Articular chondrocyte of knee joint (primary cell): ENCODE data around the gene FAM162A. TPM values are rescaled to one million over a fixed set of nuclear protein-coding genes. Genes with fewer than 3 reads are reported as not detected.

Experiments used
- small RNA-seq: library from RNA; depleted of rRNA; stranded (forward); fragments of <200 nt; gene quantifications from one replicate; pipeline ENCODE3, GENCODE V24; 2012
- total RNA-seq: library from RNA; depleted of rRNA; stranded (reverse); fragments of >200 nt; gene quantifications from 2 replicates; pipeline ENCODE4 v1.2.3, GENCODE V29; 2012

The FAM162A gene
- total RNA-seq, result 23.8 and 26.4 TPM in 2 replicates

GRCh38 chr3:122383771-122384697 lies at the start of gene FAM162A:
Gene FAM162A (plus strand): TSS chr3:122384182. CDS start chr3:122384266, 84 bp downstream.

GRCh38 chr3:122382888-122383666 lies 905 bp upstream of the FAM162A start, which contains the start of gene MIX23:
Gene MIX23 (minus strand): TSS chr3:122383231. CDS start chr3:122383224, 7 bp downstream.

GRCh38 chr3:122415762-122416654 lies 32.0 kb downstream of the FAM162A start, which contains the start of gene WDR5B:
Gene WDR5B (minus strand): TSS chr3:122416062. CDS start chr3:122415528, 534 bp downstream.

Small RNA genes within 50 kb of the gene (small RNA-seq; reads per million reads assigned to genes)
- gene AC083798.1, result not detected

Other genes with a start within 250 kb of the FAM162A start
- not detected in 2 replicates for gene CASR, start 200.5 kb upstream of the FAM162A start, total RNA-seq
- 0.65 and 3.1 TPM in 2 replicates for gene CSTA, start 58.9 kb upstream of the FAM162A start, total RNA-seq
- 28.0 and 29.2 TPM in 2 replicates for gene MIX23, start 951 bp upstream of the FAM162A start, total RNA-seq
- gene WDR5B, start 31.9 kb downstream of the FAM162A start, total RNA-seq, result 10.1 and 10.7 TPM in 2 replicates
- 47.7 and 59.0 TPM in 2 replicates for gene KPNA1, start 130.8 kb downstream of the FAM162A start, total RNA-seq
- gene PARP9, start 180.1 kb downstream of the FAM162A start, total RNA-seq, result 38.5 and 45.6 TPM in 2 replicates
- 38.5 and 43.0 TPM in 2 replicates for gene DTX3L, start 180.2 kb downstream of the FAM162A start, total RNA-seq
- gene PARP15, start 193.5 kb downstream of the FAM162A start, total RNA-seq, result 0.78 and 1.8 TPM in 2 replicates